Measurements from ENCODE around the gene EXOC4.

- no peak for TF ChIP-seq YY1 (IDR thresholded peaks at IDR 0.05; ENCODE audit: insufficient read depth, insufficient read length)
- no peak for TF ChIP-seq SUZ12 (IDR thresholded peaks at IDR 0.05; ENCODE audit: extremely low read depth, insufficient read depth, insufficient read length)
Observed at GRCh38 chr7:133693281-133693680, 440.4 kb downstream of the EXOC4 start.

Data from NT2/D1 (cell line).